ENCODE results near the gene ETDC. TPM values are rescaled to one million over a fixed set of nuclear protein-coding genes. Genes with fewer than 3 reads are reported as not detected.

Gene ETDC
- total RNA-seq, 1 experiment from 2014 or later = not detected

- no peak for TF ChIP-seq AFF4 (CRISPR knock-in tag; IDR thresholded peaks at IDR 0.05; ENCODE audit: borderline replicate concordance)
Observed at GRCh38 chrX:135330706-135331105, 21.4 kb downstream of the ETDC start (continued).

- POLR2A ChIA-PET = no interaction called here
- TF ChIP-seq MYBL2 (CRISPR knock-in tag; IDR thresholded peaks at IDR 0.05) (no peak), ZNF281 (CRISPR knock-in tag; IDR thresholded peaks at IDR 0.05) (no peak), FOXK1 (CRISPR knock-in tag; IDR thresholded peaks at IDR 0.05) (no peak), JAZF1 (CRISPR knock-in tag; IDR thresholded peaks at IDR 0.05) (no peak), GABPB1 (CRISPR knock-in tag; IDR thresholded peaks at IDR 0.05) (no peak), CTCF (IDR thresholded peaks at IDR 0.05) (no peak), NR3C1 (CRISPR knock-in tag; conservative IDR thresholded peaks at IDR 0.05; ENCODE audit: low read depth) (no peak), TEAD4 (CRISPR knock-in tag; IDR thresholded peaks at IDR 0.05) (no peak)
- no peak overlapping the region for H3K4me3 Mint-ChIP-seq
- H3K4me1 Mint-ChIP-seq = peaks cover 10% of the 10 kb centered on the region
- no peaks in the 10 kb centered on the region for H3K27me3 Mint-ChIP-seq (ENCODE audit: low read depth)
- DNase-seq (ENCODE audit: low spot score) (no peak), ATAC-seq (peak; percentile 52)
- peak overlapping the region; percentile 70; the same call in 1 of the 2 replicates for H3K27ac Mint-ChIP-seq
- CTCF ChIA-PET = no interaction called here
- H3K9me3 Mint-ChIP-seq = peaks cover 3% of the 10 kb centered on the region; the same call in 1 of the 2 replicates
- peaks cover 9% of the 10 kb centered on the region for H3K36me3 Mint-ChIP-seq
Observed at GRCh38 chrX:135331525-135331924, 22.2 kb downstream of the ETDC start.

GRCh38 chrX:135340831-135341230 is 31.6 kb downstream of the ETDC start:
- ATAC-seq (no peak), DNase-seq (ENCODE audit: low spot score) (no peak)
- Mint-ChIP-seq H3K9me3 (no peaks in the 10 kb centered on the region), H3K27ac (no peak overlapping the region), H3K4me3 (peak overlapping the region; percentile 29; the same call in 1 of the 2 replicates), H3K27me3 (ENCODE audit: low read depth) (no peaks in the 10 kb centered on the region; the same call in 1 of the 2 replicates), H3K36me3 (no peaks in the 10 kb centered on the region; the same call in 1 of the 2 replicates), H3K4me1 (peaks cover 30% of the 10 kb centered on the region)
- CTCF ChIA-PET = no interaction called here
- POLR2A ChIA-PET = no interaction called here
- TF ChIP-seq NFATC4 (CRISPR knock-in tag; IDR thresholded peaks at IDR 0.05) (no peak), FOXP1 (CRISPR knock-in tag; IDR thresholded peaks at IDR 0.05; ENCODE audit: borderline replicate concordance) (no peak), ZNF532 (CRISPR knock-in tag; IDR thresholded peaks at IDR 0.05; ENCODE audit: borderline replicate concordance) (no peak), EMX1 (CRISPR knock-in tag; IDR thresholded peaks at IDR 0.05) (no peak), NR2C2 (CRISPR knock-in tag; IDR thresholded peaks at IDR 0.05) (no peak), USF2 (CRISPR knock-in tag; IDR thresholded peaks at IDR 0.05) (no peak), ZNF512 (CRISPR knock-in tag; IDR thresholded peaks at IDR 0.05; ENCODE audit: borderline replicate concordance) (no peak), TCF7 (CRISPR knock-in tag; IDR thresholded peaks at IDR 0.05; ENCODE audit: low read depth) (no peak)

All from WTC11 (cell line).